PC-3 (cell line): ENCODE results near the gene MRPL49. TPM values are rescaled to one million over a fixed set of nuclear protein-coding genes. Genes with fewer than 3 reads are reported as not detected.
A peak's percentile ranks its signal among the peaks of the same experiment; 100 is the strongest.

Experiments
- ATAC-seq: fragments of 200-7000 bp; cut with Tn5 transposase; 2 replicates; pipeline ENCODE4 v1.9.1; 2020; ENCODE audit warnings: mild to moderate bottlenecking, moderate library complexity
- BruUV-seq: library from RNA; stranded (reverse); fragments of 400-500 nt; replicated peaks from 2 replicates; lab custom pipeline; 2021; lab: Mats Ljungman, UMichigan
- CTCF ChIA-PET: fragments of 300-600 bp; sonication (Branson Sonifier 250); formaldehyde crosslinking; loops from one replicate; lab custom pipeline; 2022; ENCODE audit warnings: antibody characterized with exemption; lab: Charles Lee
- POLR2A ChIA-PET: fragments of 300-600 bp; sonication (Branson Sonifier 250); formaldehyde crosslinking; loops from one replicate; lab custom pipeline; 2022; ENCODE audit warnings: antibody characterized with exemption; ENCODE audit not compliant: unreplicated experiment; lab: Charles Lee
- DNase-seq: peaks from one replicate; pipeline ENCODE4 v3.0.0-alpha.2; 2015
- H2AFZ ChIP-seq: fragments of 300-600 bp; sonication (generic); 2 replicates; pipeline ENCODE4 v1.6.0; 2016; ENCODE audit warnings: antibody characterized with exemption, low read length
- H3F3A ChIP-seq: fragments of 300-600 bp; sonication (generic); one replicate; pipeline ENCODE4 v1.6.0; 2017; ENCODE audit warnings: antibody characterized with exemption, low read length, control low read depth, mild to moderate bottlenecking; ENCODE audit not compliant: unreplicated experiment
- H3K27ac ChIP-seq: fragments of 300-600 bp; sonication (generic); 2 replicates; pipeline ENCODE4 v1.5.1; 2016; ENCODE audit warnings: mild to moderate bottlenecking, low read length
- H3K27me3 ChIP-seq: fragments of 300-600 bp; sonication (generic); 2 replicates; pipeline ENCODE4 v1.6.1; 2016; ENCODE audit warnings: low read length, mixed read lengths
- H3K36me3 ChIP-seq: fragments of 300-600 bp; sonication (generic); 2 replicates; pipeline ENCODE4 v1.6.1; 2016; ENCODE audit warnings: low read depth, mixed run types, low read length, mixed read lengths
- H3K4me1 ChIP-seq: fragments of 300-600 bp; sonication (generic); 2 replicates; pipeline ENCODE4 v1.5.1; 2016; ENCODE audit warnings: low read length; ENCODE audit not compliant: insufficient read depth
- H3K4me2 ChIP-seq: fragments of 300-600 bp; sonication (generic); 2 replicates; pipeline ENCODE4 v1.6.0; 2016; ENCODE audit warnings: low read length
- H3K4me3 ChIP-seq: fragments of 300-600 bp; sonication (generic); 2 replicates; pipeline ENCODE4 v1.5.1; 2016; ENCODE audit warnings: mild to moderate bottlenecking, low read length, mixed read lengths
- H3K79me2 ChIP-seq: fragments of 300-600 bp; sonication (generic); 2 replicates; pipeline ENCODE4 v1.6.1; 2017; ENCODE audit warnings: low read length, mixed read lengths
- H3K9ac ChIP-seq: fragments of 300-600 bp; sonication (generic); 2 replicates; pipeline ENCODE4 v1.6.0; 2016; ENCODE audit warnings: mild to moderate bottlenecking, low read length
- H3K9me2 ChIP-seq: fragments of 300-600 bp; sonication (generic); replicated peaks from 2 replicates; pipeline ENCODE4 v1.6.1; 2016; ENCODE audit warnings: mixed run types, low read length, mixed read lengths
- H3K9me3 ChIP-seq: fragments of 300-600 bp; sonication (generic); 2 replicates; pipeline ENCODE4 v1.6.1; 2016; ENCODE audit warnings: low read length, mixed read lengths
- H4K20me1 ChIP-seq: fragments of 300-600 bp; sonication (generic); 2 replicates; pipeline ENCODE4 v1.6.1; 2016; ENCODE audit warnings: low read length, mixed read lengths
- EZH2 ChIP-seq: fragments of 300-600 bp; sonication (generic); IDR thresholded peaks from one replicate; pipeline ENCODE4 v1.6.1; 2017; ENCODE audit warnings: antibody characterized with exemption, mild to moderate bottlenecking, low read length; ENCODE audit not compliant: unreplicated experiment
- EZH2phosphoT487 ChIP-seq: fragments of 300-600 bp; sonication (generic); IDR thresholded peaks from 2 replicates; pipeline ENCODE4 v1.6.1; 2018; ENCODE audit warnings: mild to moderate bottlenecking, antibody characterized with exemption, low read length, borderline replicate concordance
- intact Hi-C: fragments of 100-400 bp; cut with micrococcal nuclease; formaldehyde crosslinking; loops from 2 replicates; pipeline ENCODE4 v1.9.0; 2023
- total RNA-seq: library from RNA; depleted of rRNA; stranded (reverse); fragments of >200 nt; gene quantifications from 2 replicates; pipeline ENCODE4 v1.2.3, GENCODE V29; 2014
- TF ChIP-seq, protein P1 (sequence below): fragments of 300-600 bp; sonication (generic); conservative IDR thresholded peaks from 2 replicates; pipeline ENCODE4 v1.5.1; 2017; ENCODE audit warnings: antibody characterized with exemption, low read depth, mild to moderate bottlenecking, low read length

The MRPL49 gene
- total RNA-seq, 1 experiment from 2014 or later: 163 TPM

DNA sequence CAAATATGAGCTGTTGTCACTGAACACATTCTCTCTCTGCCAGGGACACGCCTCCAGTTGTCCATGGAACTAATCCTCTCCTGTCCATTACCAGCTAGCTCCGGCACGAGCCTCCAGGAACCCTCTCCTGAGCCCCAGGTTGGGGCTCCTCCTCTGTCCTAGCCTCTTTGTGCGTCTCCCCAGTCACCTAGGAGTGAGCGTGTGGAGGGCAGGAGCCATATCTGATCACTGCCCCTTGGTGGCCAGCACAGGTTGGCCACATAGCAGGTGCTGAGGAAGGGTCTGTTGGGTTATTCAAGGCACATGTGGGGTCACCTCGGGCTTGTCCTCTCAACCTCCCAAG, 9.7 kb downstream of the MRPL49 start:
- Histone ChIP-seq H3K4me2 (no peak overlapping the region), H3K36me3 (peaks cover 38% of the 10 kb centered on the region; the same call in 1 of the 2 replicates), H3K9me3 (no peaks in the 10 kb centered on the region), H4K20me1 (no peaks in the 10 kb centered on the region; the same call in 1 of the 2 replicates), H3K9me2 (no peaks in the 10 kb centered on the region), H3F3A (no peaks in the 10 kb centered on the region), H3K4me1 (peaks cover 16% of the 10 kb centered on the region), H3K4me3 (no peak overlapping the region), H3K79me2 (peaks cover 35% of the 10 kb centered on the region), H3K27me3 (no peaks in the 10 kb centered on the region), H2AFZ (no peak overlapping the region), H3K9ac (no peak overlapping the region), H3K27ac (no peak overlapping the region)
- intact Hi-C loops: no loop called here
- POLR2A ChIA-PET: no interaction called here
- ATAC-seq (no peak), DNase-seq (no peak)
- CTCF ChIA-PET: no interaction called here
- TF ChIP-seq, protein P1, sequence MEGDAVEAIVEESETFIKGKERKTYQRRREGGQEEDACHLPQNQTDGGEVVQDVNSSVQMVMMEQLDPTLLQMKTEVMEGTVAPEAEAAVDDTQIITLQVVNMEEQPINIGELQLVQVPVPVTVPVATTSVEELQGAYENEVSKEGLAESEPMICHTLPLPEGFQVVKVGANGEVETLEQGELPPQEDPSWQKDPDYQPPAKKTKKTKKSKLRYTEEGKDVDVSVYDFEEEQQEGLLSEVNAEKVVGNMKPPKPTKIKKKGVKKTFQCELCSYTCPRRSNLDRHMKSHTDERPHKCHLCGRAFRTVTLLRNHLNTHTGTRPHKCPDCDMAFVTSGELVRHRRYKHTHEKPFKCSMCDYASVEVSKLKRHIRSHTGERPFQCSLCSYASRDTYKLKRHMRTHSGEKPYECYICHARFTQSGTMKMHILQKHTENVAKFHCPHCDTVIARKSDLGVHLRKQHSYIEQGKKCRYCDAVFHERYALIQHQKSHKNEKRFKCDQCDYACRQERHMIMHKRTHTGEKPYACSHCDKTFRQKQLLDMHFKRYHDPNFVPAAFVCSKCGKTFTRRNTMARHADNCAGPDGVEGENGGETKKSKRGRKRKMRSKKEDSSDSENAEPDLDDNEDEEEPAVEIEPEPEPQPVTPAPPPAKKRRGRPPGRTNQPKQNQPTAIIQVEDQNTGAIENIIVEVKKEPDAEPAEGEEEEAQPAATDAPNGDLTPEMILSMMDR: no peak
- TF ChIP-seq EZH2phosphoT487 (no peak), EZH2 (no peak)
- no TSS peak for BruUV-seq

DNA sequence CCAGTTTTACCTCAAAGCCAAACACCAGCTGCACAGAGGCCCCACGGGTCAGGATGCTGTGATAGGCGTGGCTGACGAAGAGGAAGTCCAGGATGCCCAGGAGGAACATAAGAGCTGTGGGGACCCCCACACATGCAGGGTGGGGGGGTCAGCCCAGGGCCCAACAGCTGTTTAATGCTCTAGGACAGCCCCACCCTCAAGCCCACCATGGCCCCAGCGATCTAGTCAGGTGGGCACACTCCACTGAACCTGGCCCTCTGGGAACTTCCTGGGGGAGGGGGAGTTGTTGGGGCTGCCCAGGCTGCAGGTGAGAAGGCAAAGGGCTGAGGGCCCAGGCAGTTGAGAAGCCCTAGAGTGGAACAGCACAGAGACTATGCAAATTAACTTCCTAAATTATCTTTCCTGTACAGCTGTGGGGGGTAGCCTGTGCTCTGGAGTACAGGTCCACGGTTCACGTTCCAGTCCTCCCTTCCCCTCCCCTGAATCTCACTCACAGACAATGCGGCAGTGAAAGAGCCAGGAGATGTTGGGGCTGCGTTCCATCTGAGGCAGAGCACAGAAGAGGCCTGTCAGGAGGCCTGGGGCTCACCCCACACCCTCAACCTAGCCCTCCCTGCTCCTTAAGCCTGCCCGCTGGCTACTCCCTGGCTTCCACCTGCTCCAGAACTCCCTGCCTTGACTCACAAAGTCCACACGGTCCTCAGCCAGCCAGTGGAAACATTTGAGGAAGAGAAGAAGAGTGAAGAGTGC, 10.3 kb downstream of the MRPL49 start:
- Histone ChIP-seq H3F3A (no peaks in the 10 kb centered on the region), H3K9ac (no peak overlapping the region), H3K4me1 (peaks cover 16% of the 10 kb centered on the region), H3K9me3 (no peaks in the 10 kb centered on the region), H3K4me2 (peak overlapping the region; percentile 96), H3K36me3 (peaks cover 33% of the 10 kb centered on the region; the same call in 1 of the 2 replicates), H3K27ac (no peak overlapping the region), H3K4me3 (peak overlapping the region; percentile 90; the same call in 1 of the 2 replicates), H3K9me2 (no peaks in the 10 kb centered on the region), H2AFZ (no peak overlapping the region), H3K79me2 (peaks cover 35% of the 10 kb centered on the region), H4K20me1 (no peaks in the 10 kb centered on the region; the same call in 1 of the 2 replicates), H3K27me3 (no peaks in the 10 kb centered on the region)
- intact Hi-C loops: no loop called here
- CTCF ChIA-PET: no interaction called here
- no TSS peak for BruUV-seq
- TF ChIP-seq, protein P1: no peak
- TF ChIP-seq EZH2phosphoT487: no peak
- no peak for TF ChIP-seq EZH2
- DNase-seq (no peak), ATAC-seq (no peak)
- POLR2A ChIA-PET: no interaction called here

DNA sequence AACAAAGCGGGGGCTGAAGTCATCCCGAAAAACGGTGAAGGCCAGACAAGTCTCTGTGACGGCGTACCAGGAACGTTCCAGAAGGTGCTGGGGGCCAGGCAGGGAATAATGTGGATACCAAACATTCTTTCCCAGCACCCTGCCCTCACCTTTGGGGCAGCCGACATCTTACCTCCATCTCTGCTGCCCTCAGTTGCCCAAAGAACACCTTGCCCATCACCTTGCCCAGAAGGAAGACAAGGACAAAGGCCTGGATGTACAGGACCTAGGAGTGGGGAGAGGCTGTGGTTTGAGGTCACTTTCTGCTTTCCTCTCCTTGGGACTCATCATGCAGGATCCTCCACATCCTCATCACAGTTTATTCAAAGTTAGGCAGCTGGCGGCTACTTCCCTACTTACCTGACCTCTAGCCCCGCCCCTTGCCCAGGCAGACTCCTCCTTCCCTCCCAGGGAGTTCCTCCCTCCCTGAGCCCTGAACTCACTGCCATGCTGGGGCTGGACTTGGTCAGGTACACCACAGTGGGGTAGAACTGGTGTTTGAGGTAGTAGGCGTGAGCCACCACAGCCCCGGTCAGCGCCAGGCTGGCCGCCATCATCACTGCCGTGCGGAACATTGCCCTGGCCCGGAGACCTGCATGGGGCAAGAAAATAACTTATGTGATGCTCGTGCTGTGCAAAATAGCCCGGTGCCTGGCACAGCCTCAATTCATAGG, 11.0 kb downstream of the MRPL49 start:
- H2AFZ ChIP-seq: no peak overlapping the region
- H3F3A ChIP-seq: no peaks in the 10 kb centered on the region
- H3K79me2 ChIP-seq: peaks cover 35% of the 10 kb centered on the region
- no peaks in the 10 kb centered on the region; the same call in 1 of the 2 replicates for H4K20me1 ChIP-seq
- ChIA-PET POLR2A (no interaction called here), CTCF (no interaction called here)
- H3K36me3 ChIP-seq: peaks cover 32% of the 10 kb centered on the region; the same call in 1 of the 2 replicates
- H3K4me1 ChIP-seq: peaks cover 16% of the 10 kb centered on the region
- peak overlapping the region; percentile 98 for H3K9ac ChIP-seq
- intact Hi-C loops: no loop called here
- no peaks in the 10 kb centered on the region for H3K9me3 ChIP-seq
- no peak for TF ChIP-seq EZH2
- TF ChIP-seq, protein P1: no peak
- peak overlapping the region; percentile 90 for H3K4me3 ChIP-seq
- ATAC-seq (0 out of 2 replicates have a peak, but pooled peaks have one; percentile 7), DNase-seq (peak; percentile 73)
- TSS peak; percentile 40 for BruUV-seq
- H3K4me2 ChIP-seq: peak overlapping the region; percentile 96
- no peaks in the 10 kb centered on the region for H3K27me3 ChIP-seq
- H3K9me2 ChIP-seq: no peaks in the 10 kb centered on the region
- H3K27ac ChIP-seq: no peak overlapping the region
